HEK293 (cell line): Measurements from ENCODE around the gene REC114.

Experiments used
- CTCF ChIA-PET: fragments of 350-600 bp; formaldehyde crosslinking; extraction: SDS; loops from one replicate; lab custom pipeline; 2021; ENCODE audit warnings: antibody characterized with exemption; lab: Yijun Ruan, JAX
- POLR2A ChIA-PET: fragments of 300-600 bp; formaldehyde crosslinking; extraction: SDS; loops from one replicate; lab custom pipeline; 2020; ENCODE audit warnings: antibody characterized with exemption, inconsistent platforms; lab: Yijun Ruan, JAX
- H3K27ac ChIP-seq: fragments of 200-500 bp; sonication (Bioruptor generic); 2 replicates; pipeline ENCODE4 v1.5.1; 2014; ENCODE audit warnings: low read depth, low read length, control low read depth, inconsistent platforms; ENCODE audit errors: extremely low read depth
- H3K36me3 ChIP-seq, 2 experiments: fragments of 200-500 bp in 1 of 2; sonication (Bioruptor generic) in 1 of 2; 1 replicate in 1 of 2; 2 replicates in 1 of 2; pipeline ENCODE4 v1.5.1; 2014 to 2017; ENCODE audit warnings: inconsistent platforms in 2 of 2, low read length in 2 of 2; ENCODE audit not compliant: control insufficient read depth in 2 of 2, insufficient read depth in 1 of 2
- H3K4me1 ChIP-seq: fragments of 200-500 bp; sonication (Bioruptor generic); 2 replicates; pipeline ENCODE4 v1.5.1; 2014; ENCODE audit warnings: mild to moderate bottlenecking, low read length, inconsistent platforms; ENCODE audit not compliant: control insufficient read depth, insufficient read depth
- H3K4me3 ChIP-seq: 2 replicates; pipeline ENCODE4 v1.5.1; 2011; ENCODE audit warnings: low read depth, mild to moderate bottlenecking, control low read depth, low read length, moderate library complexity
- H3K9me3 ChIP-seq: fragments of 200-500 bp; sonication (Bioruptor generic); 2 replicates; pipeline ENCODE4 v1.5.1; 2014; ENCODE audit warnings: low read depth, low read length, inconsistent platforms; ENCODE audit not compliant: control insufficient read depth, insufficient read depth
- ELK4 ChIP-seq: IDR thresholded peaks from 2 replicates; pipeline ENCODE4 v1.6.1; 2011; ENCODE audit warnings: mild to moderate bottlenecking, low read depth, low read length, borderline replicate concordance
- HOXD13 ChIP-seq: sonication (generic); formaldehyde crosslinking; IDR thresholded peaks from 2 replicates; pipeline ENCODE4 v1.8.0; 2022; ENCODE audit warnings: missing genetic modification reagents, borderline replicate concordance
- IKZF3 ChIP-seq: fragments of 450-650 bp; IDR thresholded peaks from 2 replicates; pipeline ENCODE4 v1.5.0; 2018; ENCODE audit warnings: missing biosample characterization, mild to moderate bottlenecking, missing genetic modification characterization, moderate library complexity
- KLF1 ChIP-seq: fragments of 450-650 bp; formaldehyde crosslinking; IDR thresholded peaks from 2 replicates; pipeline ENCODE4 v1.5.1; 2016; ENCODE audit warnings: missing biosample characterization, missing genetic modification characterization
- KLF16 ChIP-seq: fragments of 450-650 bp; formaldehyde crosslinking; IDR thresholded peaks from 2 replicates; pipeline ENCODE4 v1.5.1; 2017; ENCODE audit warnings: missing biosample characterization, missing genetic modification characterization
- MYNN ChIP-seq: fragments of 450-650 bp; formaldehyde crosslinking; IDR thresholded peaks from 2 replicates; pipeline ENCODE4 v1.5.1; 2016; ENCODE audit warnings: missing biosample characterization, missing genetic modification characterization, borderline replicate concordance
- OVOL3 ChIP-seq: fragments of 450-650 bp; formaldehyde crosslinking; IDR thresholded peaks from 2 replicates; pipeline ENCODE4 v1.5.1; 2016; ENCODE audit warnings: missing biosample characterization, missing genetic modification characterization
- PRDM1 ChIP-seq: fragments of 450-650 bp; formaldehyde crosslinking; IDR thresholded peaks from 2 replicates; pipeline ENCODE4; 2016; ENCODE audit warnings: missing biosample characterization, missing genetic modification characterization
- PRDM10 ChIP-seq: fragments of 450-650 bp; formaldehyde crosslinking; IDR thresholded peaks from 2 replicates; pipeline ENCODE4 v1.5.1; 2016; ENCODE audit warnings: missing biosample characterization, missing genetic modification characterization
- SALL2 ChIP-seq: fragments of 450-650 bp; formaldehyde crosslinking; IDR thresholded peaks from 2 replicates; pipeline ENCODE4 v1.5.0; 2017; ENCODE audit warnings: missing biosample characterization, mild to moderate bottlenecking, missing genetic modification characterization, borderline replicate concordance
- SCRT1 ChIP-seq: fragments of 450-650 bp; formaldehyde crosslinking; IDR thresholded peaks from 2 replicates; pipeline ENCODE4 v1.5.1; 2016; ENCODE audit warnings: missing biosample characterization, missing genetic modification characterization, borderline replicate concordance
- ZBTB44 ChIP-seq: fragments of 450-650 bp; IDR thresholded peaks from 2 replicates; pipeline ENCODE4 v1.5.1; 2018; ENCODE audit warnings: missing biosample characterization, mild to moderate bottlenecking, missing genetic modification characterization
- ZFP3 ChIP-seq: fragments of 450-650 bp; formaldehyde crosslinking; IDR thresholded peaks from 2 replicates; pipeline ENCODE4 v1.5.1; 2016; ENCODE audit warnings: low read depth, missing biosample characterization, missing genetic modification characterization
- ZNF121 ChIP-seq: fragments of 450-650 bp; formaldehyde crosslinking; IDR thresholded peaks from 2 replicates; pipeline ENCODE4 v1.5.1; 2016; ENCODE audit warnings: missing biosample characterization, missing genetic modification characterization
- ZNF174 ChIP-seq: fragments of 450-650 bp; formaldehyde crosslinking; IDR thresholded peaks from 2 replicates; pipeline ENCODE4 v1.5.0; 2017; ENCODE audit warnings: missing biosample characterization, mild to moderate bottlenecking, missing genetic modification characterization
- ZNF302 ChIP-seq: fragments of 450-650 bp; formaldehyde crosslinking; IDR thresholded peaks from 2 replicates; pipeline ENCODE4 v1.5.1; 2016; ENCODE audit warnings: missing biosample characterization, missing genetic modification characterization, low read depth
- ZNF398 ChIP-seq: fragments of 450-650 bp; formaldehyde crosslinking; IDR thresholded peaks from 2 replicates; pipeline ENCODE4 v1.5.1; 2017; ENCODE audit warnings: missing biosample characterization, missing genetic modification characterization
- ZNF670 ChIP-seq: fragments of 450-650 bp; formaldehyde crosslinking; IDR thresholded peaks from 2 replicates; pipeline ENCODE4 v1.5.1; 2016; ENCODE audit warnings: missing biosample characterization, missing genetic modification characterization, low read depth
- ZNF76 ChIP-seq: fragments of 450-650 bp; formaldehyde crosslinking; IDR thresholded peaks from 2 replicates; pipeline ENCODE4; 2016; ENCODE audit warnings: low read depth, missing biosample characterization, missing genetic modification characterization, borderline replicate concordance

The REC114 gene

GRCh38 chr15:73480050-73480449 is 37.1 kb downstream of the REC114 start:
- no peak overlapping the region for H3K27ac ChIP-seq
- ChIA-PET CTCF (no interaction called here), POLR2A (no interaction called here)
- TF ChIP-seq ZNF174 (tag by site-specific recombination) (no peak), SCRT1 (no peak), ELK4 (no peak), PRDM1 (tag by site-specific recombination) (no peak), OVOL3 (tag by site-specific recombination) (no peak)
- H3K4me3 ChIP-seq: no peak overlapping the region
- no peaks in the 10 kb centered on the region for H3K4me1 ChIP-seq
- no peaks in the 10 kb centered on the region for H3K9me3 ChIP-seq
- H3K36me3 ChIP-seq: no peaks in the 10 kb centered on the region

- CTCF ChIA-PET: no interaction called here
- Histone ChIP-seq H3K27ac (no peak overlapping the region), H3K4me1 (peaks cover 3% of the 10 kb centered on the region; the same call in 1 of the 2 replicates), H3K36me3 (no peaks in the 10 kb centered on the region), H3K4me3 (no peak overlapping the region), H3K9me3 (no peaks in the 10 kb centered on the region)
- no peak for TF ChIP-seq ZNF302 (tag by site-specific recombination)
- TF ChIP-seq ZNF76 (tag by site-specific recombination): no peak
- no peak for TF ChIP-seq ZFP3 (tag by site-specific recombination)
- TF ChIP-seq ZNF121 (tag by site-specific recombination): no peak
- POLR2A ChIA-PET: no interaction called here
Observed at GRCh38 chr15:73482166-73482565, 39.2 kb downstream of the REC114 start.

- Histone ChIP-seq H3K4me1 (peaks cover 3% of the 10 kb centered on the region; the same call in 1 of the 2 replicates), H3K27ac (no peak overlapping the region), H3K9me3 (no peaks in the 10 kb centered on the region), H3K4me3 (no peak overlapping the region), H3K36me3 (no peaks in the 10 kb centered on the region)
- ChIA-PET POLR2A (no interaction called here), CTCF (interaction anchor here (1.3 kb wide), 1 partner anchor 217 kb away, joined by 3 read pairs; no protein-coding TSS in a partner anchor)
- TF ChIP-seq SCRT1: no peak
- no peak for TF ChIP-seq ZNF76 (tag by site-specific recombination)
- no peak for TF ChIP-seq SALL2
- TF ChIP-seq IKZF3: no peak
- TF ChIP-seq HOXD13: no peak
- TF ChIP-seq ZBTB44 (tag by site-specific recombination): no peak
- TF ChIP-seq MYNN (tag by site-specific recombination): no peak
- TF ChIP-seq PRDM1 (tag by site-specific recombination): no peak
Observed at GRCh38 chr15:73483053-73483452, 40.1 kb downstream of the REC114 start.

GRCh38 chr15:73485372-73485771 is 42.4 kb downstream of the REC114 start:
- peaks cover 3% of the 10 kb centered on the region; the same call in 1 of the 2 replicates for H3K4me1 ChIP-seq
- no peak overlapping the region for H3K27ac ChIP-seq
- H3K36me3 ChIP-seq: no peaks in the 10 kb centered on the region
- TF ChIP-seq ZNF398 (tag by site-specific recombination) (0 out of 2 replicates have a peak, but pooled peaks have one; percentile 12), PRDM10 (tag by site-specific recombination) (peak; percentile 72), ZNF670 (tag by site-specific recombination) (no peak), KLF16 (tag by site-specific recombination) (0 out of 2 replicates have a peak, but pooled peaks have one; percentile 35), KLF1 (tag by site-specific recombination) (peak; percentile 42; the same call in 1 of the 2 replicates)
- TF ChIP-seq, all 188 proteins: peak for 4
- POLR2A ChIA-PET: no interaction called here
- Histone ChIP-seq H3K4me3 (no peak overlapping the region), H3K9me3 (no peaks in the 10 kb centered on the region)
- CTCF ChIA-PET: interaction anchor here (0.6 to 1.2 kb wide), 7 partner anchors 13 to 222 kb away, joined by 3 to 6 read pairs (median 3); no protein-coding TSS in a partner anchor
